Cerebellar nuclear complex (tissue), 1 donor: ENCODE data around the gene CLK1.
"Not testable (repeated sequence)": the region's sequence is repeated elsewhere in the genome, so short reads cannot be mapped to it uniquely, and the experiment has no call there.

Experiments used
- DNase-seq, 2 experiments: peaks; one replicate each; lab custom pipeline; 2025; lab: John Stamatoyannopoulos, UW

Gene CLK1

DNA sequence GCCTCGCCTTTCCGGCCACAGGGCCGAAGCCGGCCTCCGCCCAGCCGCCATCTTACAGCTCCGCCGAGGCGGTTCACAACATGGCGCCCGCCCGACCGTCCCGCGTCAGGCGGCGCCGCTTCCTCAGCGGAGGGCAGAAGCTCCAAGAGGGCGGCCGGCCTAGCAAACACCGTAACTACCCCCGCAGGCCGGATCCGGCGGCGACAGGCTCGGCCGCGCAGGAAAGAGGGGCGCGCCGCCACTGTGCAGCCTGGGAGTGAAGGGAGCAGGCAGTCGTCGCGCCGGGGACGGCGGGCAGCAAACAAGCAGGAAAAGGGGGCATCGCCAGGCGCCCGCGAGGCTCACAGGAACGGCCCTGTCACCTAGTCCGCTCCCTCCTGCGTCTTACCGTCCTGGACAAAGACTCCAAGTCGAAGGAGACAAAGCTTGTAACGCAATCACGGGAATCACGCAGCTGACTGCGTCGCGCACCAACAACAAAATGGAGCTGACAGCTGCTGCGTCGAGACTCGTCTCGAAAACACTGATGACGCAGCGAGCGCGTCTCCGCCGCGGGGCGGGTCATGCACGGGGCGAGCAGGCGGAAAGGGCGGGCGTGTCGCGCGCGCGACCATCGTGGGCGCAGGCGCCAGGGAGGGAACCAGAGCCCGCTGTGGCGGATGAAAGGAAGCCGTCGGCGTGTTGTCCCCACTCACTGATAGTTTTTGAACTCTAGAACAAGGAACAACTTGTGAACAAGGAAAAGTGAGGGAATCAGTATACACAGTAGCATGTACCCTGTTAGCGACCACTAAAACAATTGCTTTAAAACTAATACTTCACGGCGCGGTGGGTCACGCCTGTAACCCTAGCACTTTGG lies at the start of gene CLK1:
TSS of gene CLK1 (minus strand) at position 483 of the 859 bp plus-strand sequence. CDS start 2,796 bp downstream, outside the sequence.
- DNase-seq, result peak; percentile 65 to 82

GRCh38 chr2:200913654-200914053 lies 49.2 kb upstream of the CLK1 start:
- DNase-seq, result no peak

GRCh38 chr2:200909958-200910357 lies 45.5 kb upstream of the CLK1 start:
- no peak for DNase-seq

DNA sequence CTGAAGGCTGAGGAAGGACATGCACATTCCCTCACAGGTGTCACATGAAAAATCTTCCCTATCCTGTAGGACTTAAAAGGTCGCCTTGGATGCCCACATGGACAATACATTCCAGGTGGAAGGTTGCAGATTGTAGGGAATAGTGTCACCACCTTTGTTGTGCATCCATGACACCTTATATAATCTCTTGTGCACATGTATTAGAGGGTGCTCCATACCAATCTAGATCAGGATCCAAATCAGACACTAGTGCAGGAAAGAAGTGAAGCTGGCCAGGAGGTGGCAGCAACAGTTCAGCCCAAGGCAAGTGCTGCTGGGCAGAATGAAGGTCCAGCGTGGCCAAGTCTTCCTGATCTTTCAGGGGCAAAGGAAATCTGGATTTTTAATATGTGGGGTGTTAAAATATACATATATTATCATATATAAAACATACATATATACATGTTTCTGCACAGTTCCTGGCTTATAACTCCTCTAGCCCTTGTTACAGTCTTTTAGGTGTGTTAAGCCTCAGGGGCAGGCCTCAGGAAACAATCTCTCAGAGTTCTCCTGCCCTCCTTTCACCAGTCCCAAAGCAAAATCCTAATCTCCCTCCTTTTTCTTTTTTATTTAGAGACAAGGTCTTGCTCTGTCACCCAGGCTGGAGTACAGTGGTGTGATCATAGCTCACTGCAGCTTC lies 41.3 kb upstream of the CLK1 start:
- peak in 1 of 2 experiments; percentile 13 for DNase-seq

GRCh38 chr2:200901459-200902072 lies 37.1 kb upstream of the CLK1 start:
- DNase-seq, result no peak

DNA sequence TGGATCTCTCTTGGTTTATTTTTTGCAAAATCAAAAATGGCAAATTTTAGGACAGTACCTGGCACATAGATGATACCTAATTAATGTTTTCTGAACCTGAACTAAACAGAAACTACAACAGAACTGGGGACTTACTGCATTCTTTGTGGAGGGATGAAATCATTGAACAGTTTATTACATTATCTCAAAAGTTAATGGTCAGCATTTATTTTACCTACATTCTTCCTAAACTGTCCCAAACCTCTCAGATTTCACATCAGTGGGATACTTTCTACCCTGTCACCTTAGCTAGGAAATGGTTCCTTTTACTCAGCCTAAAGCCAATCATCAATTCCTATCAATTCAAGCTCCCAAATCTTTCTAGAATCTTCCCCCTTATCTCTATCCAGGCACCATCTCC lies 35.0 kb upstream of the CLK1 start:
- DNase-seq, result no peak

DNA sequence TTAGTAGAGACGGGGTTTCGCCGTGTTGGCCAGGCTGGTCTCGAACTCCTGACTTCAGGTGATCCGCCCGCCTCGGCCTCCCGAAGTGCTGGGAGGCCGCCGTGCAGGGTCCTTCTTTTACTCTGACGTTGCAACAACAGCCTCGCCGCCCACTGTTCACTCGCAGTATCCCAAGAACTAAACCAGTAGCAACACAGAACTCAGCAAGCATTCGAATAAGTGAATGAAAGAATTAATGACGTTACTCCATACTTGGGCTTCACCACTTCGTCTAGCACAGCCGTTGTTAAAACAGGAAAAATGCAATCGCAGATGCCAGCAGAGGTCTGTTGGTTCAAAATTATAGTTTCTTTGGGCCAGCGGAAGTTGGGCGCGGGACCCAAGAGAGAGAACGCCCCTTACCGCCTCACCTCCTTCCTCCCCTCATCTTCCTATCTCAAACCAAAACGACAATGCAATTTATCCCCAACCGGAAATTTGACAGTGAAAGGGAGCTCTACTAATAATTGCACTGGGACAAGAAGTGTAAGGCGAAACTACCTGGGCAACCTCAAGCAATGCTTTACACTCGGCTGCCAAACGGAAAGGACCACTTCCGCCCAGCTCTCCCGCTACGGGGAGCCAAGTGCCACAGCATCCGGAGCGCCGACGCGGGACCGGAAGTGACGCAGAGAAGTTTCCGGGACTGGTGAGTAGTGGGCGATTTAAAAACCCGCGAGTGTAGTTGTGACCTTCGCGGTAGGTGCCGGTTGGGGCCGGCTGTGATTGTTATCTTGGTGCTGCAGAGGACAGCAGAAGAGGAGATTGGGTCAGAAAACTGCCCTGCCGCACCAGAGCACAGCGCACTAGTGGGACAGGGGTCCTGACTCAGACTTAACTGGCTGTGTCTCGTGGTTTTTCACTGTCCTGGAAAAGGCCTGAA lies 24.5 kb upstream of the CLK1 start, which contains the start of the genes NIF3L1 and PPIL3:
TSS of gene NIF3L1 (plus strand) at position 668 of the 922 bp plus-strand sequence. CDS start 2,573 bp downstream, outside the sequence.
TSS of gene PPIL3 (minus strand) at position 374 of the 922 bp plus-strand sequence. CDS start 1,462 bp downstream, outside the sequence.
- peak; percentile 51 to 82 for DNase-seq

DNA sequence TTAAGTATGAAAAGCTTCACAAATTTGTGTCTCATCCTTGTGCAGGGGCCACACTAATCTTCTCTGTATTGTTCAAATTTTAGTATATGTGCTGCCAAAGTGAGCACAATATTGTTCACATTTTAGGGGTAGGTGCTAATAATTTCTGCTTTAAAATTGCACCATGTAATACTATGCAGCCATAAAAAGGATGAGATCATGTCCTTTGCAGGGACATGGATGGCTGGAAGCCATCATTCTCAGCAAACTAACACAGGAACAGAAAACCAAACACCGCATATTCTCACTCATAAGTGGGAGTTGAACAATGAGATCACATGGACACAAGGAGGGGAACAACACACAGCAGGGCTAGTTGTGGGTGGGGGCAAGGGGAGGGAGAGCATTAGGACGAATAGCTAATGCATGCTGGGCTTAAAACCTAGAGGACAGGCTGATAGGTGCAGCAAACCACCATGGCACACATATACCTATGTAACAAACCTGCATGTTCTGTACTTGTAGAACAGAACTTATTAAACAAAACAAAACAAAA lies 17.3 kb upstream of the CLK1 start:
- not testable (repeated sequence) for DNase-seq

GRCh38 chr2:200878289-200878880 lies 13.9 kb upstream of the CLK1 start:
- no peak for DNase-seq

DNA sequence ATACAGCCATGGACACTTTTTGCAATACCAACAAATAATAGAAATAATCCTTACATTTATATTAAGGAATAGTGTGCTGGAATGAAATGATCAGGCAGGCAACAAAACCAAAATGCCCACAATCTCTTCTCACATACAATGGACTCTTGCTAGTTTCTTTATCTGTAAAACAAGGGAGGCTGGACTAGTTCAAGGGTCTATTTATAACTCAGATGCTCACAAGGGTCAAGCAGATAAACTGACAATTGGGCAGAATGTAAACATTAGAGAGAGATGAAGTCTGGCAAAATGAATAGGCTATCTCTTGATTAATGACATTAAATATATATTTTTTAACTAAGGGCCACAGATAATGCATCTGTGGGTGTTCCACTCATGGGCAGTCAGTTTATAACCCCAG lies 13.0 kb upstream of the CLK1 start:
- DNase-seq, result no peak

DNA sequence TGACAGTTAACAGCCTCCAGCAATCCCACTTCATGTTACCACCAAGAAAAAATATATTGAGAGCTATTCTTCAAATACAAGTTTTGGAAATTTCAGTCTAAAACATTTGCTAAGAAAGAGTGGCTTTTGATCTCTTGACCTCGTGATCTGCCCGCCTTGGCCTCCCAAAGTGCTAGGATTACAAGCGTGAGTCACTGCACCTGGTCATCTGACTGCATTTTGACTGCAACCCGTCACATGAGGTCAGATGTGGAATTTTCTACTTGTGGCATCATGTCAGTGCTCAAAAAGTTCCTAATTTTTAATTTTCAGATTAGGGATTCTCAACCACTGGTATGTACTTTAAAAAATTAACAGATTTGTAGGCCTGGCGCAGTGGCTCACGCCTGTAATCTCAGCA lies 9.1 kb upstream of the CLK1 start:
- DNase-seq, result no peak

- no peak for DNase-seq
These were observed 6.7 kb upstream of the CLK1 start for GRCh38 chr2:200871151-200871550.

- no peak for DNase-seq
These were observed 4.6 kb upstream of the CLK1 start for GRCh38 chr2:200869014-200869413.

DNA sequence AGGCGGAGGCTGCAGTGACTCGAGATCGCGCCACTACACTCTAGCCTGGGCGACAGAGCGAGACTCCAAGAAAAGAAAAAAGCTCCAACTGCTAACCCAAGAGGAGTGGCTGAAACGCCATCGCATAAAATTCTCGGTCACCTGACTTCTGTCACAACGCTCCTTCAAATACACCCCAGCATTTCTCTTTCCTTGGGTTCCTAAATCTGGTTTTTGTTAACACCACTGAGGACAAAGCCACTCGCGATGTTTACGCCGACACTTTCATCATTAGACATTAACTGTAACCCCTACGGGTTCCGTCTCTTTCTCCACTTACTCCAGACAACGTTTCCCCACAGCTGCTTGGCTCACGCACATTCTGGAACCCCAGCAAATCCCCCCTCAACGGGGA lies 679 bp downstream of the CLK1 start:
- no peak for DNase-seq

DNA sequence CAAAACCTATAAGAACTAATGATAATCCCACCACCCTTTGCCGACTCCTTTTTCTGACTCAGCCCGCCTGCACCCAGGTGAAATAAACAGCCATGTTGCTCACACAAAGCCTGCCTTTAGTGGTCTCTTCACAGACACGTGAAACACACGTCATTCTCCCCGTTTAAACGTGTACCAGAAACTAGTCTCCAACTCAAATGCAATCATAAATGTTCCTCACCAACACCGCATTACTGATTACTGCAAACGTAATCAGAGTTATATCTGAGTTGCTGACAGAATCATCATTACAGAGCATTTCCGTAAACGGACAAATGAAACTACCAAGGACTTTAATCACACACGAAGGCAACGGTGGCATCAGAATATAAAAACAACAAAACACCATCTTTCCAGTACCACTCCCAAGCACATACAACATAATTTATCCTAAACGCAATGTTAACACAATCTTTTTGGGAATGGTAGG lies 1.9 kb downstream of the CLK1 start:
- no peak for DNase-seq

DNA sequence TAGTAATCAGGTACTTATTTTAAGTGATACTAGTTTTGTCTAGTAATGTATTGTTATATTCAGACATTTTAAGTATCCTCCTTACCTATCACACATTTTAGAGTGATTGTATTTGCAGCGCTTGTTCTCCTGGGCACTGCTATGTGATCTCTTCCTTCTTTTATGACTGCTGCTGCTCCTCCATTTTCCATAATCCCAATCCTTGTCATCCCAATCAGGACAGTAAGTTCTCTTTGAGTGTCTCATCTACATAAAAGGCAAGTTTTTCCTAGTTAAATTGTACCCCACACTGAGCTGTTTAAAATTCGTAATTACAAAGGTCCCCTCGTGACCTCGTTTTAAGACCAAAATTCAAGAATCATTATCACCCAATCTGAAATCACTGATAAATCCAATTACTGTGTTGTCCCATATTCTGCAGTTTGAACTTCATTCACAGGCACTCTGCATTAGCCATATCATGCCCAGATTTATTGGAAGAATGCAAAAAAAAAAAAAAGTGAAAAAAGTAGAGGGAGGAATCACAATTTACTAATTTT lies 2.8 kb downstream of the CLK1 start:
- DNase-seq, result no peak

DNA sequence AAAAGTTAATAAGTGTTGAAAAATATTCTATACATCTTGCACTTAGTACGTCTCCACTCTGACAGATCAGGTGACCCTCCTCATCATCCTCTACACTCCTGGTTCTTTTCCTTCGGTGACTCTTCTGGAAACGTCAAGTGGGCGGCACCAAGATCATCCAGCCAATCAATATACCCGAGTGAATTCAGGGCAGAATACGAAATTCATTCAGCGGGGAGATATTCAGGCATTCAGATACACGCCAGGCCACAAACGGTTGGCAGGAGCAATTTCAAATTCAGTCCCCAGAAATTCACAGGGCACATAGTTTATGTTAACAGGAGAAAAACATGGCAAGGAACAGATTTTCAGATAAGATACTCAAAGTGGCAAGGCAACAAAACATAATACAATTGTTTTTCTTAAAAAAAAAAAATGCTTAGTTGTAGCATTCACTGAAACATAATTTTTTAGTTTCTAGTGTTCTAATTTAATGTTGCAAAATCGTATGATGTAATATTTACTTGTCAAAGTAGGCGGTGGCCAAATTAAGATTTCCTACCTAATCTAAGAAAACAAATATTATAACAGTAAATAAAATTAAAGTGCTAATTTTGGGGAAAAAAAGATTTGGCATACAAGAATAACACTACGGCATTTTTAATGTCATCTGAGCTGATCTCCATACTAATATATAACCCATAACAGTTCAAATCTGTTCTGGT lies 4.2 kb downstream of the CLK1 start:
- no peak for DNase-seq

DNA sequence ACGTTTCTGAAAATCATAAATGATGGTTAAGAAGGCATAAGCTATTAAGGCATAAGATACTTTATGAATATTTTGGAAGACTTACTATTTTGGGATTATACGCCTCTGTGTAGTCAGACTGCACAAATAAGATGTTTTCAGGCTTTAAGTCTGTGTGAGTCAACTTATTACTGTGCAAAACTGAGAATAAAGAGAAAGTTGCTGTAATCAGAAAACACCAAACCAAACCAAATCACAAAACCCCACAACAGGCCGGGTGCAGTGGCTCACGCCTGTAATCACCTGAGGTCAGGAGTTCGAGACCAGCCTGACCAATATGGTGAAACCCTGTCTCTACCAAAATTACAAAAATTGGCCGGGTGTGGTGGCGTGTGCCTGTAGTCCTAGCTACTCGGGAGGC lies 7.7 kb downstream of the CLK1 start:
- no peak for DNase-seq

- no peak for DNase-seq
These were observed 11.9 kb downstream of the CLK1 start for GRCh38 chr2:200852605-200853004.
